ENCODE measurements around the gene NELFA. TPM values are rescaled to one million over a fixed set of nuclear protein-coding genes. Genes with fewer than 3 reads are reported as not detected.

Gene NELFA
- total and polyA plus RNA-seq, 3 experiments from 2014 or later, result 31.2 to 44.6 (median 42.5) TPM

- Mint-ChIP-seq H3K4me3 (no peak overlapping the region), H3K36me3 (peaks cover 0 to 68% (median 10%) of the 10 kb centered on the region in 3 donors), H3K27ac (peak overlapping the region in 1 of 8 donors; percentile 8), H3K4me1 (no peaks in the 10 kb centered on the region), H3K27me3 (no peaks in the 10 kb centered on the region), H3K9me3 (no peaks in the 10 kb centered on the region)
- DNase-seq, result no peak
- Histone ChIP-seq H3K27me3 (ENCODE audit: insufficient read depth, low read length, poor library complexity, severe bottlenecking) (no peaks in the 10 kb centered on the region), H3K9me3 (ENCODE audit: low read length) (no peaks in the 10 kb centered on the region), H3K4me3 (ENCODE audit: low read length) (no peak overlapping the region), H3K4me1 (ENCODE audit: insufficient read depth, low read length) (no peaks in the 10 kb centered on the region), H3K36me3 (ENCODE audit: insufficient read depth, low read length) (peaks cover 13% of the 10 kb centered on the region), H3K27ac (ENCODE audit: low read depth, low read length) (no peak overlapping the region)
- ChIA-PET POLR2A (no interaction called here), CTCF (no interaction called here)
Measured at GRCh38 chr4:1945912-1946311, 62.9 kb downstream of the NELFA start.

- ChIA-PET POLR2A (no interaction called here), CTCF (no interaction called here)
Measured at GRCh38 chr4:1945124-1945895, 63.5 kb downstream of the NELFA start.

GRCh38 chr4:1943928-1944327 is 64.8 kb downstream of the NELFA start:
- CTCF ChIA-PET, result no interaction called here
- H3K9me3 ChIP-seq (ENCODE audit: low read length), result no peaks in the 10 kb centered on the region
- Mint-ChIP-seq H3K27ac (peak overlapping the region in 3 of 8 donors; percentile 23 to 35 (median 28)), H3K4me1 (no peaks in the 10 kb centered on the region), H3K27me3 (no peaks in the 10 kb centered on the region), H3K9me3 (no peaks in the 10 kb centered on the region), H3K36me3 (peaks cover 6 to 77% (median 14%) of the 10 kb centered on the region in 3 donors), H3K4me3 (no peak overlapping the region)
- DNase-seq, result no peak
- peaks cover 7% of the 10 kb centered on the region for H3K36me3 ChIP-seq (ENCODE audit: insufficient read depth, low read length)
- no peaks in the 10 kb centered on the region for H3K4me1 ChIP-seq (ENCODE audit: insufficient read depth, low read length)
- H3K4me3 ChIP-seq (ENCODE audit: low read length), result no peak overlapping the region
- H3K27ac ChIP-seq (ENCODE audit: low read depth, low read length), result no peak overlapping the region
- H3K27me3 ChIP-seq (ENCODE audit: insufficient read depth, low read length, poor library complexity, severe bottlenecking), result no peaks in the 10 kb centered on the region
- POLR2A ChIA-PET, result no interaction called here

More at GRCh38 chr4:1945124-1945895, 63.5 kb downstream of the NELFA start:
- no peaks in the 10 kb centered on the region for H3K9me3 ChIP-seq (ENCODE audit: low read length)
- Mint-ChIP-seq H3K36me3 (peaks cover 0 to 70% (median 9%) of the 10 kb centered on the region in 3 donors), H3K4me3 (no peak overlapping the region), H3K27ac (peak overlapping the region in 3 of 8 donors; percentile 47 to 92 (median 57)), H3K9me3 (no peaks in the 10 kb centered on the region), H3K27me3 (no peaks in the 10 kb centered on the region), H3K4me1 (no peaks in the 10 kb centered on the region)
- H3K27me3 ChIP-seq (ENCODE audit: insufficient read depth, low read length, poor library complexity, severe bottlenecking), result no peaks in the 10 kb centered on the region
- no peaks in the 10 kb centered on the region for H3K4me1 ChIP-seq (ENCODE audit: insufficient read depth, low read length)
- no peak for DNase-seq
- H3K27ac ChIP-seq (ENCODE audit: low read depth, low read length), result no peak overlapping the region
- H3K36me3 ChIP-seq (ENCODE audit: insufficient read depth, low read length), result peaks cover 7% of the 10 kb centered on the region
- H3K4me3 ChIP-seq (ENCODE audit: low read length), result no peak overlapping the region

- Mint-ChIP-seq H3K9me3 (no peaks in the 10 kb centered on the region), H3K27ac (peak overlapping the region in 1 of 8 donors; percentile 54), H3K4me3 (no peak overlapping the region), H3K4me1 (no peaks in the 10 kb centered on the region), H3K27me3 (no peaks in the 10 kb centered on the region), H3K36me3 (peaks cover 9 to 86% (median 17%) of the 10 kb centered on the region in 3 donors)
- ChIA-PET POLR2A (no interaction called here), CTCF (interaction anchor here (1.6 kb wide), 1 partner anchor 9 kb away, joined by 3 read pairs; no protein-coding TSS in a partner anchor)
- Histone ChIP-seq H3K36me3 (ENCODE audit: insufficient read depth, low read length) (peaks cover 7% of the 10 kb centered on the region), H3K27me3 (ENCODE audit: insufficient read depth, low read length, poor library complexity, severe bottlenecking) (no peaks in the 10 kb centered on the region), H3K4me3 (ENCODE audit: low read length) (no peak overlapping the region), H3K27ac (ENCODE audit: low read depth, low read length) (no peak overlapping the region), H3K4me1 (ENCODE audit: insufficient read depth, low read length) (no peaks in the 10 kb centered on the region), H3K9me3 (ENCODE audit: low read length) (no peaks in the 10 kb centered on the region)
- no peak for DNase-seq
Measured at GRCh38 chr4:1940566-1940965, 68.2 kb downstream of the NELFA start.

GRCh38 chr4:1939664-1940509 is 68.9 kb downstream of the NELFA start:
- Mint-ChIP-seq H3K4me1 (no peaks in the 10 kb centered on the region), H3K27me3 (no peaks in the 10 kb centered on the region), H3K9me3 (no peaks in the 10 kb centered on the region), H3K27ac (peak overlapping the region in 1 of 8 donors; percentile 17), H3K4me3 (no peak overlapping the region), H3K36me3 (peaks cover 9 to 82% (median 17%) of the 10 kb centered on the region in 3 donors)
- Histone ChIP-seq H3K36me3 (ENCODE audit: insufficient read depth, low read length) (peaks cover 7% of the 10 kb centered on the region), H3K27me3 (ENCODE audit: insufficient read depth, low read length, poor library complexity, severe bottlenecking) (no peaks in the 10 kb centered on the region), H3K9me3 (ENCODE audit: low read length) (no peaks in the 10 kb centered on the region), H3K4me1 (ENCODE audit: insufficient read depth, low read length) (no peaks in the 10 kb centered on the region), H3K4me3 (ENCODE audit: low read length) (no peak overlapping the region), H3K27ac (ENCODE audit: low read depth, low read length) (no peak overlapping the region)
- no peak for DNase-seq
- CTCF ChIA-PET, result no interaction called here
- POLR2A ChIA-PET, result no interaction called here

GRCh38 chr4:1938027-1938426 is 70.7 kb downstream of the NELFA start:
- Histone ChIP-seq H3K4me3 (ENCODE audit: low read length) (no peak overlapping the region), H3K36me3 (ENCODE audit: insufficient read depth, low read length) (peaks cover 7% of the 10 kb centered on the region), H3K9me3 (ENCODE audit: low read length) (no peaks in the 10 kb centered on the region), H3K27me3 (ENCODE audit: insufficient read depth, low read length, poor library complexity, severe bottlenecking) (no peaks in the 10 kb centered on the region), H3K27ac (ENCODE audit: low read depth, low read length) (no peak overlapping the region), H3K4me1 (ENCODE audit: insufficient read depth, low read length) (no peaks in the 10 kb centered on the region)
- no peaks in the 10 kb centered on the region for H3K27me3 Mint-ChIP-seq
- no peaks in the 10 kb centered on the region for H3K4me1 Mint-ChIP-seq
- POLR2A ChIA-PET, result no interaction called here
- CTCF ChIA-PET, result no interaction called here
- DNase-seq, result no peak
- H3K9me3 Mint-ChIP-seq, result no peaks in the 10 kb centered on the region
- H3K27ac Mint-ChIP-seq, result peak overlapping the region in 2 of 8 donors; percentile 34 to 66
- H3K36me3 Mint-ChIP-seq, result peaks cover 9 to 72% (median 17%) of the 10 kb centered on the region in 3 donors
- H3K4me3 Mint-ChIP-seq, result no peak overlapping the region

GRCh38 chr4:1937550-1937949 is 71.2 kb downstream of the NELFA start:
- Histone ChIP-seq H3K27me3 (ENCODE audit: insufficient read depth, low read length, poor library complexity, severe bottlenecking) (no peaks in the 10 kb centered on the region), H3K27ac (ENCODE audit: low read depth, low read length) (no peak overlapping the region), H3K4me1 (ENCODE audit: insufficient read depth, low read length) (no peaks in the 10 kb centered on the region), H3K36me3 (ENCODE audit: insufficient read depth, low read length) (peaks cover 5% of the 10 kb centered on the region), H3K9me3 (ENCODE audit: low read length) (no peaks in the 10 kb centered on the region), H3K4me3 (ENCODE audit: low read length) (no peak overlapping the region)
- Mint-ChIP-seq H3K4me3 (no peak overlapping the region), H3K27ac (peak overlapping the region in 2 of 8 donors; percentile 34 to 66), H3K4me1 (no peaks in the 10 kb centered on the region), H3K27me3 (no peaks in the 10 kb centered on the region), H3K9me3 (no peaks in the 10 kb centered on the region), H3K36me3 (peaks cover 9 to 73% (median 14%) of the 10 kb centered on the region in 3 donors)
- no peak for DNase-seq
- ChIA-PET CTCF (no interaction called here), POLR2A (no interaction called here)

GRCh38 chr4:1933700-1934099 is 75.1 kb downstream of the NELFA start:
- H3K27me3 Mint-ChIP-seq, result no peaks in the 10 kb centered on the region
- peaks cover 3 to 60% (median 13%) of the 10 kb centered on the region in 3 donors for H3K36me3 Mint-ChIP-seq
- Histone ChIP-seq H3K4me3 (ENCODE audit: low read length) (no peak overlapping the region), H3K9me3 (ENCODE audit: low read length) (no peaks in the 10 kb centered on the region), H3K27ac (ENCODE audit: low read depth, low read length) (no peak overlapping the region), H3K36me3 (ENCODE audit: insufficient read depth, low read length) (peaks cover 8% of the 10 kb centered on the region), H3K4me1 (ENCODE audit: insufficient read depth, low read length) (no peaks in the 10 kb centered on the region), H3K27me3 (ENCODE audit: insufficient read depth, low read length, poor library complexity, severe bottlenecking) (no peaks in the 10 kb centered on the region)
- H3K4me1 Mint-ChIP-seq, result no peaks in the 10 kb centered on the region
- no peak overlapping the region for H3K4me3 Mint-ChIP-seq
- peak overlapping the region in 1 of 8 donors; percentile 14 for H3K27ac Mint-ChIP-seq
- H3K9me3 Mint-ChIP-seq, result no peaks in the 10 kb centered on the region
- CTCF ChIA-PET, result no interaction called here
- POLR2A ChIA-PET, result interaction anchor here (0.7 kb wide), 1 partner anchor 211 kb away, joined by 5 read pairs; no protein-coding TSS in a partner anchor
- no peak for DNase-seq

All from CD8-positive, alpha-beta memory T cell (primary cell).